ENCODE results near the gene ZDHHC1.
"Not testable (repeated sequence)": the region's sequence is repeated elsewhere in the genome, so short reads cannot be mapped to it uniquely, and the experiment has no call there.

Gene ZDHHC1

GRCh38 chr16:67430977-67431774 lies 14.9 kb upstream of the ZDHHC1 start, which contains the start of gene HSD11B2:
Gene HSD11B2 (plus strand): TSS chr16:67431121. CDS start chr16:67431249, 128 bp downstream.
- DNase-seq (ENCODE audit: low read depth, low spot score) = no peak

GRCh38 chr16:67430504-67430976 lies 14.3 kb upstream of the ZDHHC1 start:
- DNase-seq (ENCODE audit: low read depth, low spot score) = no peak

GRCh38 chr16:67429799-67430503 lies 13.7 kb upstream of the ZDHHC1 start:
- no peak for DNase-seq (ENCODE audit: low read depth, low spot score)

GRCh38 chr16:67429053-67429798 lies 12.9 kb upstream of the ZDHHC1 start:
- DNase-seq (ENCODE audit: low read depth, low spot score) = no peak

- no peak for DNase-seq (ENCODE audit: low read depth, low spot score)
Observed at GRCh38 chr16:67428146-67428731, 12.0 kb upstream of the ZDHHC1 start.

GRCh38 chr16:67426950-67427349 lies 10.7 kb upstream of the ZDHHC1 start:
- no peak for DNase-seq (ENCODE audit: low read depth, low spot score)

- no peak for DNase-seq (ENCODE audit: low read depth, low spot score)
Observed at GRCh38 chr16:67426022-67426421, 9.7 kb upstream of the ZDHHC1 start.

- DNase-seq (ENCODE audit: low read depth, low spot score) = no peak
Observed at GRCh38 chr16:67425580-67425979, 9.3 kb upstream of the ZDHHC1 start.

- no peak for DNase-seq (ENCODE audit: low read depth, low spot score)
Observed at GRCh38 chr16:67425061-67425460, 8.8 kb upstream of the ZDHHC1 start.

GRCh38 chr16:67424261-67424615 lies 8.0 kb upstream of the ZDHHC1 start:
- no peak for DNase-seq (ENCODE audit: low read depth, low spot score)

- DNase-seq (ENCODE audit: low read depth, low spot score) = no peak
Observed at GRCh38 chr16:67423611-67424260, 7.5 kb upstream of the ZDHHC1 start.

GRCh38 chr16:67423015-67423414 lies 6.7 kb upstream of the ZDHHC1 start:
- no peak for DNase-seq (ENCODE audit: low read depth, low spot score)

- DNase-seq (ENCODE audit: low read depth, low spot score) = no peak
Observed at GRCh38 chr16:67421030-67421429, 4.8 kb upstream of the ZDHHC1 start.

GRCh38 chr16:67419931-67420330 lies 3.7 kb upstream of the ZDHHC1 start:
- DNase-seq (ENCODE audit: low read depth, low spot score) = no peak

GRCh38 chr16:67419502-67419901 lies 3.2 kb upstream of the ZDHHC1 start:
- no peak for DNase-seq (ENCODE audit: low read depth, low spot score)

- no peak for DNase-seq (ENCODE audit: low read depth, low spot score)
Observed at GRCh38 chr16:67417333-67418061, 1.2 kb upstream of the ZDHHC1 start.

GRCh38 chr16:67415421-67415820 lies 856 bp downstream of the ZDHHC1 start:
- DNase-seq (ENCODE audit: low read depth, low spot score) = not testable (repeated sequence)

- DNase-seq (ENCODE audit: low read depth, low spot score) = no peak
Observed at GRCh38 chr16:67413978-67414911, 2.0 kb downstream of the ZDHHC1 start.

GRCh38 chr16:67412294-67412693 lies 4.0 kb downstream of the ZDHHC1 start:
- DNase-seq (ENCODE audit: low read depth, low spot score) = no peak

GRCh38 chr16:67411339-67411738 lies 4.9 kb downstream of the ZDHHC1 start:
- DNase-seq (ENCODE audit: low read depth, low spot score) = no peak

Measured in brain pericyte (primary cell).